HepG2 (cell line): ENCODE measurements around the gene C2CD4A. TPM values are rescaled to one million over a fixed set of nuclear protein-coding genes. Genes with fewer than 3 reads are reported as not detected.
A peak's percentile ranks its signal among the peaks of the same experiment; 100 is the strongest.

Experiments used
- CERS6 ChIP-seq: sonication (generic); formaldehyde crosslinking; IDR thresholded peaks from 2 replicates; pipeline ENCODE4 v1.5.0; 2020; ENCODE audit warnings: missing genetic modification reagents
- HCFC1 ChIP-seq: fragments of 150-350 bp; IDR thresholded peaks from 2 replicates; pipeline ENCODE4 v1.6.1; 2014; ENCODE audit warnings: low read depth, low read length
- HOMEZ ChIP-seq: IDR thresholded peaks from 2 replicates; pipeline ENCODE4 v1.6.1; 2016; ENCODE audit warnings: low read depth
- HOXA3 ChIP-seq: sonication (generic); formaldehyde crosslinking; IDR thresholded peaks from 2 replicates; pipeline ENCODE4 v1.5.0; 2020; ENCODE audit warnings: missing genetic modification reagents
- ISL2 ChIP-seq: sonication (generic); formaldehyde crosslinking; IDR thresholded peaks from 2 replicates; pipeline ENCODE4 v1.5.0; 2020; ENCODE audit warnings: missing genetic modification reagents
- MAZ ChIP-seq, 2 experiments: sonication (generic) in 1 of 2; formaldehyde crosslinking in 1 of 2; IDR thresholded peaks; 2 replicates each; pipeline versions ENCODE4 v1.5.0 to v1.6.1; 2012 to 2020; ENCODE audit warnings: low read depth in 2 of 2, mild to moderate bottlenecking in 2 of 2, borderline replicate concordance in 1 of 2, improper control_type of control experiment in 1 of 2, low read length in 1 of 2, missing genetic modification reagents in 1 of 2, moderate library complexity in 1 of 2
- MIXL1 ChIP-seq: IDR thresholded peaks from 2 replicates; pipeline ENCODE4 v1.6.1; 2016
- RAD21 ChIP-seq: fragments of 450-650 bp; formaldehyde crosslinking; IDR thresholded peaks from 2 replicates; pipeline ENCODE4 v1.5.0; 2020; ENCODE audit warnings: mild to moderate bottlenecking
- SCMH1 ChIP-seq: sonication (generic); formaldehyde crosslinking; IDR thresholded peaks from 2 replicates; pipeline ENCODE4 v1.9.0; 2021; ENCODE audit warnings: missing genetic modification reagents, mild to moderate bottlenecking, borderline replicate concordance
- SSRP1 ChIP-seq: IDR thresholded peaks from 2 replicates; pipeline ENCODE4 v1.6.1; 2016; ENCODE audit warnings: control low read depth
- TCF12 ChIP-seq, 2 experiments: fragments of 450-650 bp in 1 of 2; sonication (generic) in 1 of 2; formaldehyde crosslinking in 1 of 2; IDR thresholded peaks; 2 replicates each; pipeline versions ENCODE4 v1.6.1 to v1.8.0; 2017 to 2022; ENCODE audit warnings: antibody characterized with exemption in 1 of 2, mild to moderate bottlenecking in 1 of 2, missing genetic modification reagents in 1 of 2, moderate library complexity in 1 of 2
- ZNF510 ChIP-seq: sonication (generic); formaldehyde crosslinking; IDR thresholded peaks from 2 replicates; pipeline ENCODE4 v1.4.0; 2020; ENCODE audit warnings: low read depth, mild to moderate bottlenecking, missing genetic modification reagents
- ZNF546 ChIP-seq: sonication (generic); formaldehyde crosslinking; conservative IDR thresholded peaks from 2 replicates; pipeline ENCODE4 v1.8.1; 2023; ENCODE audit warnings: mild to moderate bottlenecking, missing genetic modification reagents
- ZNF879 ChIP-seq: sonication (generic); formaldehyde crosslinking; IDR thresholded peaks from 2 replicates; pipeline ENCODE4 v1.8.1; 2023; ENCODE audit warnings: missing genetic modification reagents
- ZSCAN25 ChIP-seq: sonication (generic); formaldehyde crosslinking; IDR thresholded peaks from 2 replicates; pipeline ENCODE4 v1.8.0; 2022; ENCODE audit warnings: mild to moderate bottlenecking, missing genetic modification reagents
- polyA plus RNA-seq, 8 experiments: library from polyadenylated mRNA; depleted of rRNA in 3 of 8; stranded (reverse) in 7 of 8; unstranded in 1 of 8; fragments of >200 nt; fragmentation: Illumina TruSeq in 4 of 8; extraction: Trizol in 4 of 8; gene quantifications; 2 replicates each; pipeline versions ENCODE4 v1.2.1 to v1.2.3, GENCODE V29; 2011 to 2016; ENCODE audit warnings: low read depth in 4 of 8, missing spikeins in 1 of 8, mixed read lengths in 1 of 8; ENCODE audit not compliant: insufficient read depth in 1 of 8
- total RNA-seq, 5 experiments: library from RNA; depleted of rRNA; stranded (reverse); fragments of >200 nt; fragmentation: Illumina TruSeq; extraction: Trizol; gene quantifications; 2 replicates each; pipeline ENCODE4 v1.2.3, GENCODE V29; 2016; ENCODE audit warnings: low read depth in 1 of 5
- TF ChIP-seq, protein P1 (sequence below): sonication (generic); formaldehyde crosslinking; IDR thresholded peaks from 2 replicates; pipeline ENCODE4 v1.4.0; 2020; ENCODE audit warnings: missing genetic modification reagents
- TF ChIP-seq, protein P2 (sequence below): IDR thresholded peaks from 2 replicates; pipeline ENCODE4 v1.6.1; 2016; ENCODE audit warnings: missing compliant biosample characterization, missing genetic modification reagents, borderline replicate concordance
- TF ChIP-seq, protein P3 (sequence below): sonication (generic); formaldehyde crosslinking; IDR thresholded peaks from 2 replicates; pipeline ENCODE4 v1.4.0; 2020; ENCODE audit warnings: missing genetic modification reagents
- TF ChIP-seq, protein P4 (sequence below): sonication (generic); formaldehyde crosslinking; IDR thresholded peaks from 2 replicates; pipeline ENCODE4 v1.5.1; 2020; ENCODE audit warnings: mild to moderate bottlenecking, missing genetic modification reagents, borderline replicate concordance

Gene C2CD4A
- total and polyA plus RNA-seq, 2 of the 13 experiments (the other 11 are each of a cell fraction or from before 2014, with no cell fraction given) = 0.20 TPM; not detected in 1

DNA sequence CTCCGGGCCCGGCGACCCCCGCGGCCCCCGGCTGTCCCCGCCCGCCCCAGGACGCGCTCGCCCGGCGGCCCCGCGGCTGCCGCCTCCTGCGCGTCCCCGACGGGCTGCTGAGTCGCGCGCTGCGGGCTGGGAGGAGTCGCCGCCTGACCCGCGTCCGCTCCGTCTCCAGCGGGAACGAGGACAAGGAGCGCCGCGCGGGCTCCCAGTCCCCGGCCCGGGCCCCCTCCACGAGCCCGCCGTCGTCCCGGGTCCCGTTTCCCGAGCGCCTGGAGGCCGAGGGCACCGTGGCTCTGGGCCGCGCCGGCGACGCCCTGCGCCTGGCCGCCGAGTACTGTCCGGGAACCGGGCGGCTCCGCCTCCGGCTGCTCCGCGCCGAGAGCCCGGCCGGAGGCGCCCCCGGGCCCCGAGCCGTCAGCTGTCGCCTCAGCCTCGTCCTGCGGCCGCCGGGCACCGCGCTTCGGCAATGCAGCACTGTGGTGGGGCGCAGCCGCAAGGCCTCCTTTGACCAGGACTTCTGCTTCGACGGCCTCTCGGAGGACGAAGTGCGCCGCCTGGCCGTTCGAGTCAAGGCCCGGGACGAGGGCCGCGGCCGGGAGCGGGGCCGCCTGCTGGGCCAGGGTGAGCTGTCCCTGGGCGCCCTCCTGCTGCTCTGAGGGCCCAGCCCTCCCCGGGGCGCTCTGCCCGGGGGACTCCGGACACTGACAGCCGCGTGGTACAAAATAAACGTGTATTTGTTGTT, 1.5 kb downstream of the C2CD4A start (continued):
- TF ChIP-seq, protein P1, sequence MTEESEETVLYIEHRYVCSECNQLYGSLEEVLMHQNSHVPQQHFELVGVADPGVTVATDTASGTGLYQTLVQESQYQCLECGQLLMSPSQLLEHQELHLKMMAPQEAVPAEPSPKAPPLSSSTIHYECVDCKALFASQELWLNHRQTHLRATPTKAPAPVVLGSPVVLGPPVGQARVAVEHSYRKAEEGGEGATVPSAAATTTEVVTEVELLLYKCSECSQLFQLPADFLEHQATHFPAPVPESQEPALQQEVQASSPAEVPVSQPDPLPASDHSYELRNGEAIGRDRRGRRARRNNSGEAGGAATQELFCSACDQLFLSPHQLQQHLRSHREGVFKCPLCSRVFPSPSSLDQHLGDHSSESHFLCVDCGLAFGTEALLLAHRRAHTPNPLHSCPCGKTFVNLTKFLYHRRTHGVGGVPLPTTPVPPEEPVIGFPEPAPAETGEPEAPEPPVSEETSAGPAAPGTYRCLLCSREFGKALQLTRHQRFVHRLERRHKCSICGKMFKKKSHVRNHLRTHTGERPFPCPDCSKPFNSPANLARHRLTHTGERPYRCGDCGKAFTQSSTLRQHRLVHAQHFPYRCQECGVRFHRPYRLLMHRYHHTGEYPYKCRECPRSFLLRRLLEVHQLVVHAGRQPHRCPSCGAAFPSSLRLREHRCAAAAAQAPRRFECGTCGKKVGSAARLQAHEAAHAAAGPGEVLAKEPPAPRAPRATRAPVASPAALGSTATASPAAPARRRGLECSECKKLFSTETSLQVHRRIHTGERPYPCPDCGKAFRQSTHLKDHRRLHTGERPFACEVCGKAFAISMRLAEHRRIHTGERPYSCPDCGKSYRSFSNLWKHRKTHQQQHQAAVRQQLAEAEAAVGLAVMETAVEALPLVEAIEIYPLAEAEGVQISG (CRISPR knock-in tag) = peak; percentile 46
- TF ChIP-seq ZNF546 (0 out of 2 replicates have a peak, but pooled peaks have one; percentile 45), SSRP1 (no peak), ISL2 (0 out of 2 replicates have a peak, but pooled peaks have one; percentile 17), MAZ (IDR thresholded peaks at IDR 0.05; ENCODE audit: borderline replicate concordance, low read depth, low read length) (no peak), MAZ (CRISPR knock-in tag; IDR thresholded peaks at IDR 0.05; ENCODE audit: low read depth) (peak; percentile 39; the same call in 1 of the 2 replicates), RAD21 (peak; percentile 29; the same call in 1 of the 2 replicates), ZNF879 (CRISPR knock-in tag) (no peak), TCF12 (IDR thresholded peaks at IDR 0.05) (no peak), TCF12 (CRISPR knock-in tag; IDR thresholded peaks at IDR 0.05) (0 out of 2 replicates have a peak, but pooled peaks have one; percentile 11), HOMEZ (CRISPR knock-in tag) (no peak), HOXA3 (0 out of 2 replicates have a peak, but pooled peaks have one; percentile 34), MIXL1 (CRISPR knock-in tag) (no peak), HCFC1 (no peak), CERS6 (CRISPR knock-in tag) (no peak), ZNF510 (CRISPR knock-in tag) (no peak), SCMH1 (CRISPR knock-in tag) (no peak), ZSCAN25 (CRISPR knock-in tag) (no peak)
- TF ChIP-seq, protein P2, sequence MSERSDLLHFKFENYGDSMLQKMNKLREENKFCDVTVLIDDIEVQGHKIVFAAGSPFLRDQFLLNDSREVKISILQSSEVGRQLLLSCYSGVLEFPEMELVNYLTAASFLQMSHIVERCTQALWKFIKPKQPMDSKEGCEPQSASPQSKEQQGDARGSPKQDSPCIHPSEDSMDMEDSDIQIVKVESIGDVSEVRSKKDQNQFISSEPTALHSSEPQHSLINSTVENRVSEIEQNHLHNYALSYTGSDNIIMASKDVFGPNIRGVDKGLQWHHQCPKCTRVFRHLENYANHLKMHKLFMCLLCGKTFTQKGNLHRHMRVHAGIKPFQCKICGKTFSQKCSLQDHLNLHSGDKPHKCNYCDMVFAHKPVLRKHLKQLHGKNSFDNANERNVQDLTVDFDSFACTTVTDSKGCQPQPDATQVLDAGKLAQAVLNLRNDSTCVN (CRISPR knock-in tag) = 0 out of 2 replicates have a peak, but pooled peaks have one; percentile 37
- TF ChIP-seq, protein P3, sequence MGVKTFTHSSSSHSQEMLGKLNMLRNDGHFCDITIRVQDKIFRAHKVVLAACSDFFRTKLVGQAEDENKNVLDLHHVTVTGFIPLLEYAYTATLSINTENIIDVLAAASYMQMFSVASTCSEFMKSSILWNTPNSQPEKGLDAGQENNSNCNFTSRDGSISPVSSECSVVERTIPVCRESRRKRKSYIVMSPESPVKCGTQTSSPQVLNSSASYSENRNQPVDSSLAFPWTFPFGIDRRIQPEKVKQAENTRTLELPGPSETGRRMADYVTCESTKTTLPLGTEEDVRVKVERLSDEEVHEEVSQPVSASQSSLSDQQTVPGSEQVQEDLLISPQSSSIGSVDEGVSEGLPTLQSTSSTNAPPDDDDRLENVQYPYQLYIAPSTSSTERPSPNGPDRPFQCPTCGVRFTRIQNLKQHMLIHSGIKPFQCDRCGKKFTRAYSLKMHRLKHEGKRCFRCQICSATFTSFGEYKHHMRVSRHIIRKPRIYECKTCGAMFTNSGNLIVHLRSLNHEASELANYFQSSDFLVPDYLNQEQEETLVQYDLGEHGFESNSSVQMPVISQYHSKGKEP (CRISPR knock-in tag) = no peak
- TF ChIP-seq, protein P4, sequence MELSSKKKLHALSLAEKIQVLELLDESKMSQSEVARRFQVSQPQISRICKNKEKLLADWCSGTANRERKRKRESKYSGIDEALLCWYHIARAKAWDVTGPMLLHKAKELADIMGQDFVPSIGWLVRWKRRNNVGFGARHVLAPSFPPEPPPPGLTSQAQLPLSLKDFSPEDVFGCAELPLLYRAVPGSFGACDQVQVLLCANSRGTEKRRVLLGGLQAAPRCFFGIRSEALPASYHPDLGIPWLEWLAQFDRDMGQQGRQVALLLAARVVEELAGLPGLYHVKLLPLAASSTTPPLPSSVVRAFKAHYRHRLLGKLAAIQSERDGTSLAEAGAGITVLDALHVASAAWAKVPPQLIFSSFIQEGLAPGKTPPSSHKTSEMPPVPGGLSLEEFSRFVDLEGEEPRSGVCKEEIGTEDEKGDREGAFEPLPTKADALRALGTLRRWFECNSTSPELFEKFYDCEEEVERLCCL (CRISPR knock-in tag) = no peak
